ENCODE measurements around the gene NLGN1.

- no peak for TF ChIP-seq POLR2AphosphoS5 (IDR thresholded peaks at IDR 0.05; ENCODE audit: low read depth, low read length)
- TF ChIP-seq POLR2A (IDR thresholded peaks at IDR 0.05; ENCODE audit: low read depth, low read length): no peak
Observed at GRCh38 chr3:173708191-173708590, 310.6 kb downstream of the NLGN1 start.

All from GM12892 (cell line).